GM21515 (cell line): Measurements from ENCODE around the gene LDB1.
A peak's percentile ranks its signal among the peaks of the same experiment; 100 is the strongest.

Source experiments
- ATAC-seq: cut with Tn5 transposase; IDR thresholded peaks from one replicate; pipeline ENCODE4 v1.9.1; 2021; ENCODE audit not compliant: unreplicated experiment

Gene LDB1

GRCh38 chr10:102065561-102066398 is 54.4 kb downstream of the LDB1 start:
- peak; percentile 17 for ATAC-seq

GRCh38 chr10:102064868-102065560 is 55.2 kb downstream of the LDB1 start, which contains the start of gene HPS6:
Gene HPS6 (plus strand): TSS chr10:102065349. CDS start chr10:102065475, 126 bp downstream.
- peak; percentile 95 for ATAC-seq

GRCh38 chr10:102064503-102064867 is 55.7 kb downstream of the LDB1 start:
- ATAC-seq, result no peak

GRCh38 chr10:102059987-102060386 is 60.2 kb downstream of the LDB1 start:
- ATAC-seq, result no peak
